ENCODE results near the gene ASPRV1. TPM values are rescaled to one million over a fixed set of nuclear protein-coding genes. Genes with fewer than 3 reads are reported as not detected.

ASPRV1 gene
- total and polyA plus RNA-seq, 4 donors: 3.1 to 7.7 (median 6.0) TPM

DNA sequence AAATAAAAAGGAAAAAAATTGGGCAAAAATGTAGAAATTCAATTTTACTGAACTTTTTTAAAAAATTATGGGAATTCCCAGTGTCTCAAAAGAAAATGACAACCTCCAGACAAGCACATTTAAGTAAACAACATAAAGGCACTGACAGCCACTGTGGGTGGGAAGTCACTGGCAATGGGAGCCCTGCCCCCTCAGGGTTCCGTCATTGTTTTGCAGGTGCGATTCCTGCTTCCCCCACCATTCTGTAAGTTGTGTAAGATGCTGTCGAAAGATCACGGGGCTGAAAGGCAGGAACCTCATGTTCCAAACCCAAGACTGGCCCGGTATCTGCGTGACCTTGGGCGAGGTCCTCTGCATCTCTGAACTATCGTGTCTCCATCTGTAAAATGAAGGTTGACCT, 15.8 kb upstream of the ASPRV1 start:
- WGBS (ENCODE audit: insufficient coverage): 93% methylated on average over 3 of the region's 8 CpGs
- no peak for DNase-seq (ENCODE audit: low read depth in 4 of 6, low spot score in 6 of 6)
- H3K36me3 ChIP-seq (ENCODE audit: control insufficient read depth, insufficient read depth, low read length): peaks cover 12% of the 10 kb centered on the region
- H3K27me3 ChIP-seq (ENCODE audit: control insufficient read depth, insufficient read depth, low read length): no peaks in the 10 kb centered on the region
- no peaks in the 10 kb centered on the region for H3K9me3 ChIP-seq (ENCODE audit: control insufficient read depth, insufficient read depth, low read length)
- no peak overlapping the region for H3K4me3 ChIP-seq (ENCODE audit: low read depth, low read length)
- H3K4me1 ChIP-seq (ENCODE audit: control insufficient read depth, insufficient read depth, low read length): no peaks in the 10 kb centered on the region
- no peak overlapping the region for H3K27ac ChIP-seq (ENCODE audit: low read depth, low read length)

DNA sequence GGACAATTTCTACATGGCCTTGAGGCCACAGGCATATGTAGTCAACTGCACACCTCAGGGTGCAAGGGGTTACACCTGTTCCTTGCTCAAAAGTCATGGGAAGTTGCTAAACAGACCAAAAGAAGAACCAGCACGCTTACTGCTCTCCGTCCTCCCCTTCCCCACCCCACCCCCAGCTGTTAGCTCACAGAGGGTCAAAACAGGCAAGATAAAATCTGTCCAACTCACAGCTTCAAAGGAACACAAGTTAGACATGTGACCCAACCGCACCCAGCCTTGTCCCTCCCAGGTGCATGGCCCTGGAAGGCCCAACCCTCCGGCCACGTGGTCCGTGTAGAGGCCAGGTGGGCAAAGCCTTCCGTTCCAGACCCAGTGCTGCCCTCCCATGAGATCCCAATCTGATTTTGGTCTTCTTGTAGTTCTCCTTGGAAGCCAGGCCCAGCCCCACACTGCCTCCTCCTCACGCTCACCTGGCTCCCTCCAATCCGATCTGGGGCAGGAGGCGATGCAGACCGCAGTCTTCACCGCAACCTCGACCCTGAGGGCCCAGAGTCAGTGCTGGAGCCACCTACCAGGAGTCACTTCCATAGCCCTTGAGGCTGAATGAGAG, 14.5 kb upstream of the ASPRV1 start:
- Histone ChIP-seq H3K27ac (ENCODE audit: low read depth, low read length) (no peak overlapping the region), H3K4me3 (ENCODE audit: low read depth, low read length) (no peak overlapping the region), H3K9me3 (ENCODE audit: control insufficient read depth, insufficient read depth, low read length) (no peaks in the 10 kb centered on the region), H3K4me1 (ENCODE audit: control insufficient read depth, insufficient read depth, low read length) (no peaks in the 10 kb centered on the region), H3K36me3 (ENCODE audit: control insufficient read depth, insufficient read depth, low read length) (peaks cover 12% of the 10 kb centered on the region), H3K27me3 (ENCODE audit: control insufficient read depth, insufficient read depth, low read length) (no peaks in the 10 kb centered on the region)
- WGBS (ENCODE audit: insufficient coverage): 92% methylated on average over 13 of the region's 13 CpGs
- DNase-seq (ENCODE audit: low read depth in 4 of 6, low spot score in 6 of 6): no peak

DNA sequence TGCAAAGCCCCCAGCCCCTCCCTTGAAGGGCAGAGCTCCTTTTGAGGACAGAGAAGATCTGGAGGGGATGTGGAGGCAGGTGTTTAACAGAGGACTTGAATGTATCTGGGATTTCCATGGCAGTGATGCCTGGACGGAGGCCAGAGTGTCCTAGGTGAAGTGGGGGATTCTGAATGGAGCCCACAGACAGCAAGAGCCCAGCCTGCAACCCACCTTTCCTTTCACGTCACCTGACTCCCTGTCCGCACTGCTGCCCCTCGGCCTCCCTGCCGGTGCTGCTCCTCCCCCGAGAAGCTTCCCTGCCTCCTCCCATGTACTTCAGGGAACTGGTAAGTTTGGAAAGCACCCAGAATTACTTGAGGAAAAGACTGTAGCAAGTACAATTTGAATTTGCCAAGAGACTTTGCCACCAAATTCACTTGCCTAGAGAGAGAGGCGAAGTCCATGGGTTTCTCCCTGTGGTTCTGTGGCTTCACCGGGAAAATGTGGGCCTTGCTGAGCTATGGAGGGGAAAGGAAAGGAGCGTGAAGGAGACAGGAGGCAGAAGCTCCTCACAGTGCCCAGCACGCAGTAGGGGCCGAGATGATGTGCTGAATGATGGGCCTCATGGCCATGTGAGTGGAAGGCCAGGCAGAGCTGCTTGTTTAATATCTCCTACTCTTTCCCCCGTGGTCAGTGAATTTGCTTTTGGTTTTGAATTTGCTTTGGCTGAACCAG, 13.9 kb upstream of the ASPRV1 start:
- no peaks in the 10 kb centered on the region for H3K9me3 ChIP-seq (ENCODE audit: control insufficient read depth, insufficient read depth, low read length)
- H3K27me3 ChIP-seq (ENCODE audit: control insufficient read depth, insufficient read depth, low read length): no peaks in the 10 kb centered on the region
- no peaks in the 10 kb centered on the region for H3K4me1 ChIP-seq (ENCODE audit: control insufficient read depth, insufficient read depth, low read length)
- WGBS (ENCODE audit: insufficient coverage): 77% methylated on average over 9 of the region's 12 CpGs
- no peak overlapping the region for H3K4me3 ChIP-seq (ENCODE audit: low read depth, low read length)
- no peak for DNase-seq (ENCODE audit: low read depth in 4 of 6, low spot score in 6 of 6)
- peaks cover 12% of the 10 kb centered on the region for H3K36me3 ChIP-seq (ENCODE audit: control insufficient read depth, insufficient read depth, low read length)
- no peak overlapping the region for H3K27ac ChIP-seq (ENCODE audit: low read depth, low read length)

DNA sequence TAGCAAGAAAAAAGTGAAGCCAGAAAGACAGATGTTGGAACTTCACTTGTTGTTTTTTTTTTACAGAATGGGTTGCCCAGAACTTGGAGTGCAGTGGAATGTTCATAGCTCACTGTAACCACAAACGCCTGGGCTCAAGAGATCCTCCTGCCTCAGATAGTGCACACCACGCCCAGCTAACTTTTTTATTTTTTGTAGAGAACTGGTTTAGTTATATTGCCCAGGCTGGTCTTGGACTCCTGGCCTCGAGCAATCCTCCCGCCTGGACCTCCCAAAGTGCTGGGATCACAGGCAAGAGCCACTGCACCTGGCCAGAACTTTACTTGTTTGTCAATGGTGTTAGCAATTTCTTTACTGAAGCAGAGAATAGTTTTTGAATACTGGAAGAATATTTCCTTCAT, 11.9 kb upstream of the ASPRV1 start:
- H3K4me3 ChIP-seq (ENCODE audit: low read depth, low read length): no peak overlapping the region
- 94% methylated on average over 2 of the region's 4 CpGs for WGBS (ENCODE audit: insufficient coverage)
- H3K4me1 ChIP-seq (ENCODE audit: control insufficient read depth, insufficient read depth, low read length): no peaks in the 10 kb centered on the region
- no peak for DNase-seq (ENCODE audit: low read depth in 4 of 6, low spot score in 6 of 6)
- H3K9me3 ChIP-seq (ENCODE audit: control insufficient read depth, insufficient read depth, low read length): no peaks in the 10 kb centered on the region
- H3K36me3 ChIP-seq (ENCODE audit: control insufficient read depth, insufficient read depth, low read length): peaks cover 3% of the 10 kb centered on the region
- H3K27me3 ChIP-seq (ENCODE audit: control insufficient read depth, insufficient read depth, low read length): no peaks in the 10 kb centered on the region
- H3K27ac ChIP-seq (ENCODE audit: low read depth, low read length): no peak overlapping the region

DNA sequence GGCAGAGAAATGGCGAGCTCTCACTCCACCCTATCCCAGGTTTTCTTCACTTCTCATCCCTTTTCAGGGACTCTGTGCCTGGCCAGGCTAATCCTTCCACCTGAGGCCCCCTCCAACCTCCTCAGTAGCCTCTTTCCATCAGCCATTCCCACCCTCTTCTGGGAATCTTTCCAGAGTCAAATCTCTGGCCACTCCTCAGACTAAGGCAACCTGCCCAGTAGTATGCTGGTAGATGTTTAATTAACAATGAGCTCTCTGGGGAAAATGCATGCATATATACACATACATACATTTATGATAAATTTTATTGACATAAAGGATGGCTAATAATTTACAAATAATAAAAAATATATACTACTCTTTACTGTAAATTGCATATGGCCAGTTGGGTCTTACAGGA, 11.4 kb upstream of the ASPRV1 start:
- no peaks in the 10 kb centered on the region for H3K27me3 ChIP-seq (ENCODE audit: control insufficient read depth, insufficient read depth, low read length)
- peaks cover 3% of the 10 kb centered on the region for H3K36me3 ChIP-seq (ENCODE audit: control insufficient read depth, insufficient read depth, low read length)
- 89% methylated on average over 1 of the region's 1 CpG for WGBS (ENCODE audit: insufficient coverage)
- DNase-seq (ENCODE audit: low read depth in 4 of 6, low spot score in 6 of 6): no peak
- H3K9me3 ChIP-seq (ENCODE audit: control insufficient read depth, insufficient read depth, low read length): no peaks in the 10 kb centered on the region
- no peaks in the 10 kb centered on the region for H3K4me1 ChIP-seq (ENCODE audit: control insufficient read depth, insufficient read depth, low read length)
- no peak overlapping the region for H3K4me3 ChIP-seq (ENCODE audit: low read depth, low read length)
- H3K27ac ChIP-seq (ENCODE audit: low read depth, low read length): no peak overlapping the region

DNA sequence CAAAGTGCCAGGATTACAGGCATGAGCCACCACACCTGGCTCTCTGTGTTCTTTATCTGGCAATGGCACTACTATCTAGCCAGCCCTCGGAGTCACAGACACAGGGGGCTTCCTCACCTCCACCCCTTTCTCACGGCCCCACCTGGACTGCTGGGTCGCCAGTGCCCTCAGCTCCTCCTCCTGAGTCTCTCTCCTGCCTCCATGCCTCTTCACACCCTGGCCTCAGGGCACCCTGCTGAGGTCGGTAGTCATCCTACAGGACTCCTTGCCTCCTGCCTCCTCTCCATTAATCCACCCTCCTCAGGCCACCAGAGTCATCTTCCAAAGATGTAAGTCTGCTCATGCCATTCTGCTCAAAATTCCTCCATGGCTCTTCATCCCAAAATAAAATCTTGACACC, 8.6 kb upstream of the ASPRV1 start:
- WGBS (ENCODE audit: insufficient coverage): 75% methylated on average over 4 of the region's 4 CpGs
- H3K27ac ChIP-seq (ENCODE audit: low read depth, low read length): no peak overlapping the region
- no peaks in the 10 kb centered on the region for H3K27me3 ChIP-seq (ENCODE audit: control insufficient read depth, insufficient read depth, low read length)
- no peak for DNase-seq (ENCODE audit: low read depth in 4 of 6, low spot score in 6 of 6)
- H3K4me3 ChIP-seq (ENCODE audit: low read depth, low read length): no peak overlapping the region
- H3K9me3 ChIP-seq (ENCODE audit: control insufficient read depth, insufficient read depth, low read length): no peaks in the 10 kb centered on the region
- no peaks in the 10 kb centered on the region for H3K4me1 ChIP-seq (ENCODE audit: control insufficient read depth, insufficient read depth, low read length)
- no peaks in the 10 kb centered on the region for H3K36me3 ChIP-seq (ENCODE audit: control insufficient read depth, insufficient read depth, low read length)

DNA sequence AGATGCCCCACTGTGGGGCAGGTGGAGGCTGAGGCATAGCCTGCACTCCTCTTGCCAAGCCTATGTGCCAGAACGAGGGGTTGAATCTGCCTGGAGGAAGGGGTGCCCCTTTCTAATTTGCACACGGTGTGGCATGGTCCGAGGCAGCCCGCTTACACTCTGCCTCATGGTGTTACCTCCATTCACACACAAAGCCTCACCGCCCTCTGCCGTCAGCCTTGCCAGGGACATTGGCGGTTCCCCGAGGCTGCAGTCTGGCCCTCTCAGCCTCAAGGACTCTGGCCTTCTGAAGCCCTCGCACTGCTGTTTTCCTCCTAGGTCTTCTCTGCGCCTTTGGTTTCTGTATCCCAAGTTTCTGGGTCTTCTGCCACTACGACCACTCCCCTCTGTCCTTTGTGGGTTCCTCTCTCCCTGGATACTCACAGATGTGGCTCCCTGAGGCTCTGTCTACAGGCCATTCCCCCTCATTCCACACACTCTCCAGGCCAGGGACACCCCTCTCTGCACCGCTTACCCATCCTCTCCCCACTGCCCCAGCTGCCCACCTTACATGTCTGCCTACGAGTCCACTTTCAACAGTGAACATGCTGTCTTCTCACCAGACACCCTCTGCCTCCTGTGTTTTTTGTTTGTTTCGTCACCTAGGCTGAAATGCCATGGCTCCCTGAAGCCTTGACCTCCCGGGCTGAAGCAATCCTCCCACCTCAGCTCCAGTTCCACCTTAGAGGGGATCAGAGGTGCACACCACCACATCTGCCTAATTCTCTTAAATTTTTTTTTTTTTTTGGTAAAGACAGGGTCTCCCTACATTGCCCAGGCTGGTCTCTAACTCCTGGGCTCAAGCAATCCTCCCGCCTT, 7.9 kb upstream of the ASPRV1 start:
- Histone ChIP-seq H3K27me3 (ENCODE audit: control insufficient read depth, insufficient read depth, low read length) (no peaks in the 10 kb centered on the region), H3K4me3 (ENCODE audit: low read depth, low read length) (no peak overlapping the region), H3K4me1 (ENCODE audit: control insufficient read depth, insufficient read depth, low read length) (no peaks in the 10 kb centered on the region), H3K36me3 (ENCODE audit: control insufficient read depth, insufficient read depth, low read length) (no peaks in the 10 kb centered on the region), H3K9me3 (ENCODE audit: control insufficient read depth, insufficient read depth, low read length) (no peaks in the 10 kb centered on the region), H3K27ac (ENCODE audit: low read depth, low read length) (no peak overlapping the region)
- whole genome bisulfite sequencing (ENCODE audit: insufficient coverage): 88% methylated on average over 16 of the region's 16 CpGs
- no peak for DNase-seq (ENCODE audit: low read depth in 4 of 6, low spot score in 6 of 6)

DNA sequence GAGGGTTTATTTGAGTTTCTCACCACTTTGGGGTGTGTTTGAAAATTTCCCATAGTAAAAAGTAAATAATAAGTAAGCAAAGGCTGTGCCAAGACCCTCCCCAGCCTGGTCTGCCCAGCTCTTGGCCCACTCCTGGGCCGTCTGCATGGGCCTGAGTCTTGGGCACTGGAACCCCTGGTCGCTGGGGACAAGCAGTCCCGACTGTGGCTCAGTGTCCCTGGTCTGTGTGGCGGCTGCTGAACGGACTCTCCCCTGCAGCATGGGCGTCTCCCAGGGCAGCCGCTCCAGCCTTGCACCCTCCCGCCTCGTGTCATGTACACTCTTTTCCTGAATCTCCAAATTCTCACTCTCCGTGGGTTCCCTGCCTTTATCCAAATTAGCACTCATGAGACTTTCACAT, 7.2 kb upstream of the ASPRV1 start:
- H3K9me3 ChIP-seq (ENCODE audit: control insufficient read depth, insufficient read depth, low read length): no peaks in the 10 kb centered on the region
- no peak for DNase-seq (ENCODE audit: low read depth in 4 of 6, low spot score in 6 of 6)
- no peaks in the 10 kb centered on the region for H3K36me3 ChIP-seq (ENCODE audit: control insufficient read depth, insufficient read depth, low read length)
- H3K4me1 ChIP-seq (ENCODE audit: control insufficient read depth, insufficient read depth, low read length): no peaks in the 10 kb centered on the region
- no peak overlapping the region for H3K4me3 ChIP-seq (ENCODE audit: low read depth, low read length)
- H3K27me3 ChIP-seq (ENCODE audit: control insufficient read depth, insufficient read depth, low read length): no peaks in the 10 kb centered on the region
- H3K27ac ChIP-seq (ENCODE audit: low read depth, low read length): no peak overlapping the region
- 64% methylated on average over 10 of the region's 10 CpGs for WGBS (ENCODE audit: insufficient coverage)

DNA sequence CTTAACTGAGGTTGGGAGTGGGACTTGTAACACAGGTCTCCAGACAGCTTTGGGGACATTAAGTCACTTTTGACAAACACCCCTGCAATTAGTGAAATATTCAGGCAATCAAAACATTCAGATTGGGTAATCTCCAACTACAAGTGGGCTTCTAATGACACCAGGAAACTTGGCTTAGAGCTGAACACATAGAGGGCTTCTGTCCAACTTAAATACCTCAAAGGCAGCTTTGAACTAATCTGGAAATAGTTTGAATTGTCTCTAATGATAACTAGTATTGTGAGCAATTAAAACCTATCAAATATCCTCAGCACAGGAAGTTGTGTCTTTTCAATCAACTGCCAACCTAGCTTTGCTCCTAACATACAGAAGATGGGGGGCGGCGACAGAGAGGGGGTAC, 5.1 kb upstream of the ASPRV1 start:
- Histone ChIP-seq H3K9me3 (ENCODE audit: control insufficient read depth, insufficient read depth, low read length) (no peaks in the 10 kb centered on the region), H3K27me3 (ENCODE audit: control insufficient read depth, insufficient read depth, low read length) (no peaks in the 10 kb centered on the region), H3K4me3 (ENCODE audit: low read depth, low read length) (no peak overlapping the region), H3K27ac (ENCODE audit: low read depth, low read length) (no peak overlapping the region), H3K4me1 (ENCODE audit: control insufficient read depth, insufficient read depth, low read length) (no peaks in the 10 kb centered on the region), H3K36me3 (ENCODE audit: control insufficient read depth, insufficient read depth, low read length) (peaks cover 8% of the 10 kb centered on the region)
- DNase-seq (ENCODE audit: low read depth in 4 of 6, low spot score in 6 of 6): no peak
- WGBS (ENCODE audit: insufficient coverage): no CpG with 5 or more reads among the region's 2 CpGs
